GM13976 (cell line): ENCODE results near the gene ZBED5.

Source experiments
- DNase-seq: peaks from one replicate; pipeline ENCODE4 v3.0.0; 2012; ENCODE audit warnings: low spot score
- CTCF ChIP-seq: IDR thresholded peaks from 2 replicates; pipeline ENCODE4 v1.5.1; 2012; ENCODE audit warnings: borderline replicate concordance, mild to moderate bottlenecking; ENCODE audit not compliant: insufficient read depth; ENCODE audit errors: extremely low read depth, missing control alignments, control extremely low read depth
- in situ Hi-C: fragments of 300-500 bp; cut with MboI; formaldehyde crosslinking; loops from one replicate; pipeline ENCODE4 v1.12.0; 2022; ENCODE audit warnings: low sequenced_read_pairs, mixed read lengths, inconsistent platforms; ENCODE audit not compliant: unreplicated experiment

The ZBED5 gene

GRCh38 chr11:10866893-10867331 lies 9.1 kb upstream of the ZBED5 start:
- in situ Hi-C loops: no loop called here
- TF ChIP-seq CTCF: no peak
- DNase-seq: no peak

- in situ Hi-C loops: no loop called here
- TF ChIP-seq CTCF: no peak
- DNase-seq: no peak
Measured at GRCh38 chr11:10865837-10866270, 8.0 kb upstream of the ZBED5 start.

DNA sequence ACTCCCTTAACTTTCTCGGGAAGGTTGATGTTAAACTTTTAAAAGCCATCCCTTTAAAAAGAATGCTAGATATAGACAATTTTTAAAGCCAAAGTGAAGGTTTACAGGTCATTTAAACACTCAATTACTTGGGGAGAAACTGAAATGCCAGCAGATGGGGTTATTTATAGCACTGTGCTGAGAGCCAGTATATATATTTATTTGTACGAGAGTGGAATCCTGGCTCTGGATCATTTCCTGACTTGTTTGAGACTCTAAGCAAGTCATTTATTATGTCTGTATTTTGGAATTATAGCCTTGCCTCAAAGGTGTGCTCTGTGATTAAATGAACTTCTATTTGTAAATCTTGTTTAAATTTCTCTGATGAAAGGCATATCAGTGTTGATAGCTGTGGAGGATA lies 6.8 kb upstream of the ZBED5 start:
- in situ Hi-C loops: no loop called here
- TF ChIP-seq CTCF: no peak
- no peak for DNase-seq

- in situ Hi-C loops: no loop called here
- TF ChIP-seq CTCF: no peak
- no peak for DNase-seq
Measured at GRCh38 chr11:10862446-10862845, 4.6 kb upstream of the ZBED5 start.

GRCh38 chr11:10861799-10862198 lies 3.9 kb upstream of the ZBED5 start:
- in situ Hi-C loops: no loop called here
- no peak for TF ChIP-seq CTCF
- no peak for DNase-seq

GRCh38 chr11:10861047-10861446 lies 3.2 kb upstream of the ZBED5 start:
- no peak for DNase-seq
- TF ChIP-seq CTCF: no peak
- in situ Hi-C loops: no loop called here
